ENCODE data around the gene IL21R. TPM values are rescaled to one million over a fixed set of nuclear protein-coding genes. Genes with fewer than 3 reads are reported as not detected.

Gene IL21R
- total RNA-seq, 1 donor from 2014 or later: 0.98 TPM

DNA sequence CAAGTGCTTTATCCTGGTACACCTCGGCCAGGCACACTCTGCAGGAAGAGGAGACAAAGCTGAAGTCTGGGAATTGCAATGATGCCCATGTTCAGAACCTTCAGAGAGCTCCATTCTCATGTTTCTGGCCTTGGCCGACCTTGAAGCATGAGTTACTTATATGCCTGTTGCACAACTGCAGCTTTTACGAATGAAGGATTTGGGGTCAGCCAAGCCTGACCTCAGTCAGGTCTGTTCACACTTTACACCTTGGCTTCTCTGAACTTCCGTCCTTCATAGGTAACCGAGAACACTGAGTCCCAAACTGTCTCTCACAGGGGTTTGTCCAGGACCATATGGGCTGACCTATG lies 81.1 kb downstream of the IL21R start:
- Histone ChIP-seq H3K4me1 (no peaks in the 10 kb centered on the region), H3K27me3 (no peaks in the 10 kb centered on the region), H3K4me3 (no peak overlapping the region), H3K27ac (no peak overlapping the region), H3K9me3 (no peaks in the 10 kb centered on the region), H3K36me3 (peaks cover 0 to 82% of the 10 kb centered on the region in 2 donors)
- intact Hi-C loops (cut with DNase I): no loop called here
- DNase-seq (ENCODE audit: extremely low spot score in 2 of 2): no peak
- TF ChIP-seq, protein P1, sequence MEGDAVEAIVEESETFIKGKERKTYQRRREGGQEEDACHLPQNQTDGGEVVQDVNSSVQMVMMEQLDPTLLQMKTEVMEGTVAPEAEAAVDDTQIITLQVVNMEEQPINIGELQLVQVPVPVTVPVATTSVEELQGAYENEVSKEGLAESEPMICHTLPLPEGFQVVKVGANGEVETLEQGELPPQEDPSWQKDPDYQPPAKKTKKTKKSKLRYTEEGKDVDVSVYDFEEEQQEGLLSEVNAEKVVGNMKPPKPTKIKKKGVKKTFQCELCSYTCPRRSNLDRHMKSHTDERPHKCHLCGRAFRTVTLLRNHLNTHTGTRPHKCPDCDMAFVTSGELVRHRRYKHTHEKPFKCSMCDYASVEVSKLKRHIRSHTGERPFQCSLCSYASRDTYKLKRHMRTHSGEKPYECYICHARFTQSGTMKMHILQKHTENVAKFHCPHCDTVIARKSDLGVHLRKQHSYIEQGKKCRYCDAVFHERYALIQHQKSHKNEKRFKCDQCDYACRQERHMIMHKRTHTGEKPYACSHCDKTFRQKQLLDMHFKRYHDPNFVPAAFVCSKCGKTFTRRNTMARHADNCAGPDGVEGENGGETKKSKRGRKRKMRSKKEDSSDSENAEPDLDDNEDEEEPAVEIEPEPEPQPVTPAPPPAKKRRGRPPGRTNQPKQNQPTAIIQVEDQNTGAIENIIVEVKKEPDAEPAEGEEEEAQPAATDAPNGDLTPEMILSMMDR (IDR thresholded peaks at IDR 0.05): no peak
- no peak for TF ChIP-seq POLR2A (IDR thresholded peaks at IDR 0.05)
- no peak for TF ChIP-seq POLR2AphosphoS5 (IDR thresholded peaks at IDR 0.05; ENCODE audit: insufficient read depth in 1 of 2, low read depth in 1 of 2)

DNA sequence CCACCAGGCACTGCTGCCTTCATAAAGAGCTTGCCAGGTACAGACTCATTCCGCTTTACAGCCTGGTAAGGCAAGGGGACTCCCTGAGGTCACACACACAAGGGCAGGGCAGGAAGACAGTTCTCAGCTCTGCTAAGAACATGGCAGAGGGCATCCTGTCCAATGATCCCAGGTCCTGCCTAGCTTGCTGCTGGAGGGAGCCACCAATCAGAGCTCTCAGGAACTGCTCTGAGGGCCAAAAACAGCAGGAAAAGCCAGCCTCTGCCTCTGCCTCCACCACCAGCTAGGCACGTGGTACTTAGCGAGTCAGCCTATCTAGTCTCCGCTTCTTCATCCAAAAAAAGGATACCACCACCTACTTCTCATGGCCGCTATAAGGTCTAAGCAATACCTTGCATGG lies 81.7 kb downstream of the IL21R start:
- Histone ChIP-seq H3K36me3 (peaks cover 0 to 84% of the 10 kb centered on the region in 2 donors), H3K9me3 (no peaks in the 10 kb centered on the region), H3K27ac (no peak overlapping the region), H3K4me3 (no peak overlapping the region), H3K4me1 (no peaks in the 10 kb centered on the region), H3K27me3 (no peaks in the 10 kb centered on the region)
- intact Hi-C loops (cut with DNase I): no loop called here
- DNase-seq (ENCODE audit: extremely low spot score in 2 of 2): no peak
- TF ChIP-seq POLR2A (IDR thresholded peaks at IDR 0.05): no peak
- TF ChIP-seq, protein P1 (IDR thresholded peaks at IDR 0.05): no peak
- no peak for TF ChIP-seq POLR2AphosphoS5 (IDR thresholded peaks at IDR 0.05; ENCODE audit: insufficient read depth in 1 of 2, low read depth in 1 of 2)

DNA sequence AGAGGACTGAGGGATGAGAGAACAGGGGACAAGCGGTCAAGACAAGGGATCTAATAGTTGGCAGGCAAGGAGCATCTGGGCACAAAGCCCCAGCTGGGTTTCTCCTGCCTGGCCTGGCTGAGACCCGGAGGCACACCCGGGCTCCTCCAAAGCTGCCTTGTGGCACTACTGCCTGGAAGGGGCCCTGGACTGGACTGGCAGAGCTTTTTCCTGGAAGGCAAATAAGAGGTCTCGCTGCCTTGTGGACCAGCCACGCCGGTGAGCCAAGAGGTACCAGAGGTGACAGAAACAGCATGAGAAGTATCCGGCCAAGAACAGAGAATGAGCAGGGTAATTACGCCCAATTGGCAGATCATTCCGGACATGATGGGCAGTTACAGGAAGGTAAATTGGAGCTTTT lies 83.2 kb downstream of the IL21R start:
- intact Hi-C loops (cut with DNase I): no loop called here
- Histone ChIP-seq H3K4me3 (no peak overlapping the region), H3K36me3 (peaks cover 0 to 99% of the 10 kb centered on the region in 2 donors)

GRCh38 chr16:27485811-27486210 lies 83.8 kb downstream of the IL21R start:
- no peak for DNase-seq (ENCODE audit: extremely low spot score in 2 of 2)
- H3K36me3 ChIP-seq: peaks cover 0 to 100% of the 10 kb centered on the region in 2 donors

More for the DNA sequence above, 83.2 kb downstream of the IL21R start:
- Histone ChIP-seq H3K9me3 (no peaks in the 10 kb centered on the region), H3K4me1 (no peaks in the 10 kb centered on the region), H3K27me3 (no peaks in the 10 kb centered on the region), H3K27ac (no peak overlapping the region)
- DNase-seq (ENCODE audit: extremely low spot score in 2 of 2): no peak
- TF ChIP-seq POLR2AphosphoS5 (IDR thresholded peaks at IDR 0.05; ENCODE audit: insufficient read depth in 1 of 2, low read depth in 1 of 2): no peak
- TF ChIP-seq POLR2A (IDR thresholded peaks at IDR 0.05): no peak
- TF ChIP-seq, protein P1 (IDR thresholded peaks at IDR 0.05): no peak

GRCh38 chr16:27486344-27486743 lies 84.4 kb downstream of the IL21R start:
- intact Hi-C loops (cut with DNase I): no loop called here
- Histone ChIP-seq H3K27ac (no peak overlapping the region), H3K4me3 (no peak overlapping the region), H3K36me3 (peaks cover 0 to 100% of the 10 kb centered on the region in 2 donors), H3K27me3 (no peaks in the 10 kb centered on the region), H3K9me3 (no peaks in the 10 kb centered on the region), H3K4me1 (no peaks in the 10 kb centered on the region)
- no peak for TF ChIP-seq POLR2AphosphoS5 (IDR thresholded peaks at IDR 0.05; ENCODE audit: insufficient read depth in 1 of 2, low read depth in 1 of 2)
- TF ChIP-seq, protein P1 (IDR thresholded peaks at IDR 0.05): no peak
- no peak for TF ChIP-seq POLR2A (IDR thresholded peaks at IDR 0.05)
- no peak for DNase-seq (ENCODE audit: extremely low spot score in 2 of 2)

More at GRCh38 chr16:27485811-27486210, 83.8 kb downstream of the IL21R start:
- no peaks in the 10 kb centered on the region for H3K4me1 ChIP-seq
- intact Hi-C loops (cut with DNase I): no loop called here
- no peak overlapping the region for H3K27ac ChIP-seq
- no peaks in the 10 kb centered on the region for H3K27me3 ChIP-seq
- H3K4me3 ChIP-seq: no peak overlapping the region
- no peak for TF ChIP-seq POLR2A (IDR thresholded peaks at IDR 0.05)
- TF ChIP-seq, protein P1 (IDR thresholded peaks at IDR 0.05): no peak
- no peak for TF ChIP-seq POLR2AphosphoS5 (IDR thresholded peaks at IDR 0.05; ENCODE audit: insufficient read depth in 1 of 2, low read depth in 1 of 2)
- no peaks in the 10 kb centered on the region for H3K9me3 ChIP-seq

Data from vagina (tissue), 2 donors.